ENCODE results near the gene DNAAF3.
"Not testable (repeated sequence)": the region's sequence is repeated elsewhere in the genome, so short reads cannot be mapped to it uniquely, and the experiment has no call there.

The DNAAF3 gene

GRCh38 chr19:55166530-55167268 lies at the start of gene DNAAF3:
Gene DNAAF3 (minus strand): TSS chr19:55166613. CDS start chr19:55166413, 200 bp downstream.
- peak; percentile 92 for DNase-seq

DNA sequence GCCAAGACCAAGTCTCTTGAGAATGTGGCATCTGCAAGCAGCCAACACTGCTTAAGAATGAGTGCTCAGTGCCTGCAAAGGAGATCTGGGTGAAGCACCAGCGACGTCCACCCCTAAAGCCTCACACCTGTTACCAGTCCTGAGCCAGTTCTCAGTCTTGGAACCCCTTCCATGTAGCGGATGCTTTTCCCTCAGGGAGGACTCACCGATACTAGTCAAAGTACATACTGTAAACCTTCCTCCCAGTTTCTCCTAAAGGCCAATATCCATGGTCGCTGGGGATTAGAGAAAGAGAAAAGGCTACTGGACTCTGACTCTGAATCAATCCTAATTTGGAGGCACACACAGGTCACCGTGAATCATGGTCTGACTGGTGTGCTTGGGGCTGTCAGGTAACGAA lies 47.1 kb upstream of the DNAAF3 start:
- no peak for DNase-seq

GRCh38 chr19:55212447-55212846 lies 46.0 kb upstream of the DNAAF3 start:
- peak; percentile 61 for DNase-seq

- no peak for DNase-seq
Observed at GRCh38 chr19:55209693-55210472, 43.5 kb upstream of the DNAAF3 start.

GRCh38 chr19:55208880-55209692 lies 42.7 kb upstream of the DNAAF3 start, which contains the start of gene PTPRH:
Gene PTPRH (minus strand): TSS chr19:55209501. CDS start chr19:55209433, 68 bp downstream.
- no peak for DNase-seq

GRCh38 chr19:55206664-55207500 lies 40.5 kb upstream of the DNAAF3 start:
- peak; percentile 81 for DNase-seq

DNA sequence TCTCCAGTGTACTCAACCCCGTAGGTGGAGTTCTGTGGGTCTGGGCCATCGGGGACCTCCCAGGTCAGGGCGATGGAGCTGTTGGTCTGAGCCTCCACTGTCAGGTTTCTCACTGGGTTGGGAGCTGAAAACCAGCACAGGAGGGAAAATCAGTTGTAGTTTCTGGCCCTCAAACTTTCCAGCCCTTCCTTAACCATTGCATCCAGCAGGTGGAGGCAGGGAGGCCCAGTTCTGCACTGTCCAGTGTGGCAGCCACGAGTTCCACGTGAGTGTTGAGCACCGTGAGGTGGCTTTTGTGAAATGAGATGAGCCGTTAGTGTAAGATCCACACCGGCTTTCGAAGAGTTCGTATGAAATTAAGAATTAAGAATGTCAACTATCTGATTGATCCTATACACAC lies 35.8 kb upstream of the DNAAF3 start:
- not testable (repeated sequence) for DNase-seq

- DNase-seq, result no peak
Observed at GRCh38 chr19:55199620-55200204, 33.3 kb upstream of the DNAAF3 start.

DNA sequence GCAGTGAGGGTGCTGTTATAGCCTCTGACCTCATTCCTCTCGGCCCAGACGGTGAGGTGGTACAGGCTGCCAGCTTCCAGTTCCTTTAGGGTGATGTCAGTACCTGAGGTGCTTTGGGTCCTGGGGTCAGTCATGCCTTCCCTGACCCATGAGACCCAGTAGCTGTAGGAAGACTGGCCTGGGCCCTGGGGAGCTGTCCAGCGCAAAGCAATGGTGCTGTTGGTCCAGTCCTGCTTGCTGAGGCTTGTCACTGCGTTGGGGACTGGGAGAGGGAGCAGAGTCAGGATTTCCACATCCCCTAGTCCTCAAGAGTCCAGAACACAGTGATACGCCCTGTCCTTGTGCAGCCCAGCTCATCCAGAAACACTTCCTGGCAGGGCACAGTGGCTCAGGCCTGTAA lies 32.2 kb upstream of the DNAAF3 start:
- DNase-seq, result no peak

GRCh38 chr19:55197528-55197927 lies 31.1 kb upstream of the DNAAF3 start:
- no peak for DNase-seq

- no peak for DNase-seq
Observed at GRCh38 chr19:55196803-55197202, 30.4 kb upstream of the DNAAF3 start.

- no peak for DNase-seq
Observed at GRCh38 chr19:55193481-55193880, 27.1 kb upstream of the DNAAF3 start.

- peak; percentile 59 for DNase-seq
Observed at GRCh38 chr19:55189403-55189835, 23.0 kb upstream of the DNAAF3 start.

GRCh38 chr19:55188625-55189024 lies 22.2 kb upstream of the DNAAF3 start:
- DNase-seq, result no peak

DNA sequence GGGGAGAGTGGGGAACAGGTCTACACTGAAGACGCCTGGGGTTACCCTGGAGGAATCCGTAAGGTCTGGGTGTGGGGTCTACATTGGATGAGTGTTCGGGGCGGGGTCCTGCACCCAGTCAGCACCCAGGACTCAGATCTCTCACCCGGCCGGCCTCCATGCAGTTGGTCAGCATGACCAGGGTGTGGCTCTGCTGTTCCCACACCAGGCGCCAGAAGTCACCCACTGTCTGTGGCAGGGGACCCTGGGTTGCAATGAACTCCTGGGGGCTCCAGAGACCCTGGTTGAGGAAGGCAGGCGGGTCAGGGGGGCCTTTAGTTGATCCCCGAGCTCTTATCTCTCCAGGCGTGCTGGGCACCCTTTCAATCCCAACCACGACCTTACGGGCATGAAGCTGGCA lies 19.7 kb upstream of the DNAAF3 start:
- no peak for DNase-seq

- no peak for DNase-seq
Observed at GRCh38 chr19:55181740-55182139, 15.3 kb upstream of the DNAAF3 start.

- peak; percentile 13 for DNase-seq
Observed at GRCh38 chr19:55179606-55180484, 13.4 kb upstream of the DNAAF3 start, which contains the start of gene SYT5. Gene SYT5 (minus strand): TSS chr19:55180289. CDS start chr19:55179041, 1,248 bp downstream.

GRCh38 chr19:55178781-55179599 lies 12.6 kb upstream of the DNAAF3 start:
- peak; percentile 49 for DNase-seq

DNA sequence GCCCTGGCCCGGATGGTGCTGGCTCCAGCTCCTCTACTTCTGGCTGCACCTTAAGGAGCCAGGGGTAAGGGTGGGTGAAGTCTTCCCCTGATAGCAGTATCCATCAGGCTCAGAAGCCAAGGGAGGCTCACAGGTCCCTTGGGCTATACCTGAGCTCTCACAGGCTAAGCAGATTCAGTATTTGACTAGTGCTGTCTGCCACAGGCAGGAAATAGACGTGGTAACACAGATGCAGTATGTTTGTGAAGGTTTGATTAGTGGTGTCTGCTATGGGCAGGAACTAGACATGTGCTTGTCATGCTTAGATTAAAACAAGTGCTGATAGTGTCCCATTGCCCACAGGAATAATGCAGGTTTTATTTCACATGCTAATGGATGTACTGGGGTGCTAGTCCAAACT lies 9.7 kb upstream of the DNAAF3 start:
- DNase-seq, result no peak

All from inflammatory macrophage treated with lipopolysaccharide for 4 hours (primary cell).